Ovary (tissue), 9 donors: Measurements from ENCODE around the gene STX18. TPM values are rescaled to one million over a fixed set of nuclear protein-coding genes. Genes with fewer than 3 reads are reported as not detected.

ENCODE experiments used
- DNase-seq, 5 donors: peaks; one replicate each; pipeline ENCODE4 v3.0.0-alpha.2; 2019 to 2020
- H3K27ac ChIP-seq, 2 donors: fragments of 200-600 bp; one replicate each; pipeline versions ENCODE4 v1.5.1 to v1.8.0; 2019 to 2022
- H3K27me3 ChIP-seq: fragments of 200-600 bp; one replicate; pipeline ENCODE4 v1.8.0; 2022
- H3K36me3 ChIP-seq: fragments of 200-600 bp; sonication (generic); one replicate; pipeline ENCODE4 v1.5.1; 2019
- H3K4me1 ChIP-seq: one replicate; pipeline ENCODE4 v1.8.1; 2013; ENCODE audit warnings: mild to moderate bottlenecking, moderate library complexity; ENCODE audit not compliant: insufficient read depth
- H3K4me3 ChIP-seq: fragments of 200-600 bp; sonication (generic); one replicate; pipeline ENCODE4 v1.5.1; 2017
- H3K9me3 ChIP-seq, 2 donors: fragments of 200-600 bp in 1 of 2; sonication (generic) in 1 of 2; one replicate each; pipeline versions ENCODE4 v1.5.1 to v1.8.1; 2013 to 2019; ENCODE audit warnings: mild to moderate bottlenecking in 1 of 2, moderate library complexity in 1 of 2
- EP300 ChIP-seq: sonication (generic); formaldehyde crosslinking; IDR thresholded peaks from one replicate; pipeline ENCODE4 v1.6.1; 2017; ENCODE audit warnings: antibody characterized with exemption
- POLR2A ChIP-seq: fragments of 450-650 bp; IDR thresholded peaks from one replicate; pipeline ENCODE4 v1.6.1; 2017; ENCODE audit warnings: antibody characterized with exemption, mild to moderate bottlenecking, moderate library complexity
- WGBS, 3 donors: extraction: QIAGEN DNeasy Blood & Tissue Kit in 1 of 3; methylation state at CpG; one replicate each; pipeline versions ENCODE4 v1.1.5 to v1.1.7; 2013 to 2017; 5-methylcytosine and 5-hydroxymethylcytosine counted together
- intact Hi-C, 4 donors: fragments of 100-400 bp; cut with DNase I; formaldehyde crosslinking; loops; one replicate each; pipeline versions ENCODE4 v1.11.0 to v1.15.1; 2022 to 2023
- polyA plus RNA-seq, 2 donors: library from polyadenylated mRNA; stranded (reverse); fragments of 200-250 nt in 1 of 2; fragments of 350-450 nt in 1 of 2; fragmentation: Illumina TruSeq in 1 of 2; extraction: RNeasy Lipid Tissue Mini Kit (QIAGEN cat#74804) in 1 of 2; gene quantifications; one replicate each; pipeline ENCODE4 v1.2.3, GENCODE V29; 2013 to 2014
- total RNA-seq, 7 donors: library from RNA; depleted of rRNA in 2 of 7; stranded (reverse); fragments of >200 nt in 2 of 7; fragmentation: NEBNext Ultra II Directional in 3 of 7; extraction: Animal tissue kit (Norgen Biotek cat#: 25700) in 3 of 7; gene quantifications; one replicate each; pipeline versions ENCODE4 v1.1.0 to v1.2.4, GENCODE V29; 2016 to 2023
- TF ChIP-seq, protein P1 (sequence below), 3 donors: fragments of 450-650 bp in 2 of 3; fragments of 200-600 bp in 1 of 3; IDR thresholded peaks; one replicate each; pipeline versions ENCODE4 v1.5.1 to v1.8.0; 2016 to 2022; ENCODE audit warnings: antibody characterized with exemption in 3 of 3, mild to moderate bottlenecking in 1 of 3
- donor health status: DM: no; HTN: no; CAD: no; lungs with moderate emphysema.
- donor health status: DM: no; HTN: no; CAD: no.
- donor health status: Bipolar disorder and iron deficiency.
- donor health status: DM: yes; HTN: yes; CAD: no.
- donor health status: DM: no; HTN: no; CAD: no.
- donor health status: DM: yes; HTN: yes; CAD: no.

Gene STX18
- total and polyA plus RNA-seq, 9 donors, result 18.1 to 61.4 (median 31.9) TPM

DNA sequence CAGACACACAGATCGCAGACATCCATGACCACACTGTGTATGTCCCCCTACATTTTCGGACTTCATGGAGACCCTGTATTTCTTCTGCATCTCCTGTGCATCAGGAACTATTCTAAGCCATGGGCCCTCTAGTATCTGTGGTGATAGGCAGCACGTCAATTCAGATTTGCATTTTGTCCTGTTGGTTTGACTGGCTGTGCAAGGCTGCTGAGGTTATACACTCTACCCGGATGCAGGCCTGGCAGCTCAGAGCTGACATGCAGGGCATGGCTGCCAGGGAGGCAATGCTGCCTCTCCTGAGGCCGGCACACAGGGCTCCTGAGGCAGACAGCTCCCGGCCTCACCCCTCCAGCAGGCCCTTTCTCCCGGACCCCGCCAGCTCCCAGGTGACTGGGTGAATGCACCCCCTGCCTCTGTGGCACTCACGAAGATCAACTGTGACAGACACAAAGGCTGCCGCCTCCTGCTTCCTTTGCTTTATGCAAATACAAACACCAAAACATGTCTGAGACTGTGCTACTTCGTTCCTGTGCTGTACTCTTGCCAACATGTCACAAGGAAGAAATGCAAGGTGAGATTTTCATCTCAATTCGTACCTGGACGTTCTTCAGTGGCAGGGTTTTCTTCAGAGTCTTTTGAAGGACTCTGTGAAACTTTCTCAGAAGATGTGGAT lies 103.9 kb downstream of the STX18 start:
- intact Hi-C loops, result loop anchor here in 2 of 4 donors (10.0 kb wide), 1 partner anchor 183 kb away; no protein-coding TSS in a partner anchor
- 93 to 96% (median 95%) methylated on average over 13 of the region's 13 CpGs for WGBS, 3 donors
- no peak for DNase-seq
- Histone ChIP-seq H3K27ac (no peak overlapping the region), H3K4me3 (no peak overlapping the region), H3K27me3 (no peaks in the 10 kb centered on the region), H3K9me3 (no peaks in the 10 kb centered on the region), H3K4me1 (no peaks in the 10 kb centered on the region), H3K36me3 (no peaks in the 10 kb centered on the region)
- TF ChIP-seq POLR2A (no peak), EP300 (no peak)
- TF ChIP-seq, protein P1, sequence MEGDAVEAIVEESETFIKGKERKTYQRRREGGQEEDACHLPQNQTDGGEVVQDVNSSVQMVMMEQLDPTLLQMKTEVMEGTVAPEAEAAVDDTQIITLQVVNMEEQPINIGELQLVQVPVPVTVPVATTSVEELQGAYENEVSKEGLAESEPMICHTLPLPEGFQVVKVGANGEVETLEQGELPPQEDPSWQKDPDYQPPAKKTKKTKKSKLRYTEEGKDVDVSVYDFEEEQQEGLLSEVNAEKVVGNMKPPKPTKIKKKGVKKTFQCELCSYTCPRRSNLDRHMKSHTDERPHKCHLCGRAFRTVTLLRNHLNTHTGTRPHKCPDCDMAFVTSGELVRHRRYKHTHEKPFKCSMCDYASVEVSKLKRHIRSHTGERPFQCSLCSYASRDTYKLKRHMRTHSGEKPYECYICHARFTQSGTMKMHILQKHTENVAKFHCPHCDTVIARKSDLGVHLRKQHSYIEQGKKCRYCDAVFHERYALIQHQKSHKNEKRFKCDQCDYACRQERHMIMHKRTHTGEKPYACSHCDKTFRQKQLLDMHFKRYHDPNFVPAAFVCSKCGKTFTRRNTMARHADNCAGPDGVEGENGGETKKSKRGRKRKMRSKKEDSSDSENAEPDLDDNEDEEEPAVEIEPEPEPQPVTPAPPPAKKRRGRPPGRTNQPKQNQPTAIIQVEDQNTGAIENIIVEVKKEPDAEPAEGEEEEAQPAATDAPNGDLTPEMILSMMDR (IDR thresholded peaks at IDR 0.05), result no peak

DNA sequence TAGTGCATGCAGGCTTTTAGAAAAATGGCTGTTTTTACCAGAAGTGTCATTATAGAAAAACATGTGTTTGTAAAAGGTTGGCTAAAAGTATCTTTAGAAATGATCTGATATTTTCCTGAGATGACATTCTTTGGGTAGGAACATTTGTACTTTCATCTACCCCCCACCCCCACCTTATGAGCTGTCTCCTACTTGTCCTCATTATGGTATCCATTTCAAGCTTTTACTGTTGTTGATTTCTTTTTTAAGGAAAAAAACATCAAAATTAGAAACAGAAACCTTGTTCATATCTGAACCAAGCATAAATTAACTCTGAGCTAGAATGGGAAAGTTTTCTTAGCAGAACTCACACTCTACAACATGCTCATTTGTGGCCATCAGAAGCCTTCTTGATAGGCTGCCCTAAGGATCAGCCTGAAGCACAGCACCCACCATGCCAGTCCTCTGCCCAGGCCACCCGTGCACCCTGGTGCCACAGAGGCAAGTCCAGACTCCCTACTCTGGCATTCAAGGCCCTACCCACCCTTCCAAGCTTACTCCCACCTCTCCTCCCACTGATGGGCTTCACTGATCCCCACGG lies 105.5 kb downstream of the STX18 start:
- intact Hi-C loops, result loop anchor here in 2 of 4 donors (10.0 kb wide), 1 partner anchor 182 kb away; no protein-coding TSS in a partner anchor
- H3K36me3 ChIP-seq, result no peaks in the 10 kb centered on the region

DNA sequence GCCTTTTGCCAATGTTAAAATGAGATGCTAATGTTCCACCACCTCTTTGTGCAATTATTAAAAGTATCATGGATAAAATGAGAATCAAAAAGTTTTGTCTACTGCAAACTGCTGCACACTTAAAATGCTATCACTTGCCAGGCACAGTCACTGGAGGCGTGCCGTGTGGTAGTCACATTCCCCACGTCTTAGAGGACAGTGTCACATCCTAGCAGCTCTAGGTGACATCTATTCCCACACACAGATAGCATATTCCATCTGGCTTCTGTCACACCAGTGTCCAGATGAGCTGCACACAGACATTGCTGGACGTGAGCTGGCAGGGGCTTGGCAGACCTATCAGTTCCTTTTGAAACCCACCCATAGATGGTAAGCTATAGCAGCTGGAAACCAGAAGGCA lies 107.9 kb downstream of the STX18 start:
- intact Hi-C loops, result loop anchor here in 2 of 4 donors (10.0 kb wide), 1 partner anchor 179 kb away; no protein-coding TSS in a partner anchor
- H3K4me1 ChIP-seq, result no peaks in the 10 kb centered on the region
- no peak overlapping the region for H3K27ac ChIP-seq
- TF ChIP-seq EP300 (no peak), POLR2A (no peak)
- TF ChIP-seq, protein P1 (IDR thresholded peaks at IDR 0.05), result no peak
- no peaks in the 10 kb centered on the region for H3K27me3 ChIP-seq
- WGBS, 3 donors, result 71 to 91% (median 76%) methylated on average over 4 of the region's 4 CpGs
- no peaks in the 10 kb centered on the region for H3K9me3 ChIP-seq
- no peak for DNase-seq
- no peak overlapping the region for H3K4me3 ChIP-seq
- no peaks in the 10 kb centered on the region for H3K36me3 ChIP-seq

More for the DNA sequence above, 105.5 kb downstream of the STX18 start:
- no peak overlapping the region for H3K4me3 ChIP-seq
- DNase-seq, result no peak
- 80 to 92% (median 90%) methylated on average over 2 of the region's 2 CpGs for WGBS, 3 donors
- H3K4me1 ChIP-seq, result no peaks in the 10 kb centered on the region
- TF ChIP-seq POLR2A (no peak), EP300 (no peak)
- TF ChIP-seq, protein P1 (IDR thresholded peaks at IDR 0.05), result no peak
- no peaks in the 10 kb centered on the region for H3K27me3 ChIP-seq
- H3K9me3 ChIP-seq, result no peaks in the 10 kb centered on the region
- H3K27ac ChIP-seq, result no peak overlapping the region

DNA sequence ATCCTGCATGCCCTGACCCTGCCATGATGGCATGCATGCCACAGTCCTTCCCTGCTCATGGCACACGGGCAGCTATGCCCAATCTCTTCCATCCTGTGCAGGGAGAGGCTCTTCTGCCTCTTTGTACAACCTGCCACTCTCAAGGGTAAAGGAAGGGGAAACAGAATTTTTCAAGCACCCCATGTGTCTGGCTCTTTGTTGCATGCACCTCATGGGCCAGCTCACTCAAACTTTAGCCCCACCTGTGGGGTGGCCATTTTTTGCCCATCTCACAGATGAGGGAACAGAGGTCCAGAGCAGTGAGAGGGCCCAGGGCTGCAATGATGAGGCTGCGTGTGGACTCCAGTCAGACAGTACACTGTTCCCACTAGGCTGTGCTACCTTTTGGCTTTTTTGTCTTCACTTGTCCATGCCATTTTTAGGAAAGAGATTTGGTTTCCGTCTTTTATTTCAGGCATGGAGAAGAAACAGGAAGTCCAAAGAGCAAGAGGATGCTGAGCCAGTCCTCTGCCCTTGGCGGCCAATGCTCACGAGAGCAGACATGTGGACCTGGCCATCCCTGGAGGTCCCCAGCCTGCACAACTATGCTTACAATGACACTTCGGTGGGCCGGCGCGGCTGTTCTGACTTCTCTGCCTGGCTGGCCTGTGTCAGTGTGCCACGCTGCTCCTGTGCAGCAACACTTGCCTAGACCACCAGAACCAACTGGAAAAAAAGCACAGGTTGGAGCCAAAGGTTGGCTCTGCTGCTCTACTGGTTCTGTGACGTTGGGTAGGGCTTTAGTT lies 109.3 kb downstream of the STX18 start:
- Histone ChIP-seq H3K27ac (no peak overlapping the region), H3K9me3 (no peaks in the 10 kb centered on the region), H3K36me3 (no peaks in the 10 kb centered on the region), H3K27me3 (no peaks in the 10 kb centered on the region), H3K4me3 (no peak overlapping the region), H3K4me1 (peaks cover 3% of the 10 kb centered on the region)
- no peak for DNase-seq
- WGBS, 3 donors, result 93 to 96% (median 96%) methylated on average over 11 of the region's 11 CpGs
- intact Hi-C loops, result loop anchor here in 2 of 4 donors (10.0 kb wide), 1 partner anchor 178 kb away; no protein-coding TSS in a partner anchor
- TF ChIP-seq POLR2A (no peak), EP300 (no peak)
- TF ChIP-seq, protein P1 (IDR thresholded peaks at IDR 0.05), result no peak
